ENCODE measurements around the gene TBATA. TPM values are rescaled to one million over a fixed set of nuclear protein-coding genes. Genes with fewer than 3 reads are reported as not detected.
A peak's percentile ranks its signal among the peaks of the same experiment; 100 is the strongest.

The TBATA gene
- total and polyA plus RNA-seq, 4 donors = not detected

- no peak for TF ChIP-seq HNF4G (IDR thresholded peaks at IDR 0.05)
- TF ChIP-seq REST (IDR thresholded peaks at IDR 0.05) = no peak
- TF ChIP-seq JUND (IDR thresholded peaks at IDR 0.05) = no peak
- no peak for TF ChIP-seq RAD21 (IDR thresholded peaks at IDR 0.05)
- TF ChIP-seq GABPA (IDR thresholded peaks at IDR 0.05 in 1 of 2, conservative IDR thresholded peaks at IDR 0.05 in 1 of 2) = no peak
- TF ChIP-seq FOXA1 (IDR thresholded peaks at IDR 0.05) = no peak
- TF ChIP-seq HNF4A (conservative IDR thresholded peaks at IDR 0.05) = no peak
- no peak for TF ChIP-seq SP1 (IDR thresholded peaks at IDR 0.05)
- no peak for TF ChIP-seq TAF1 (conservative IDR thresholded peaks at IDR 0.05)
- no peak for TF ChIP-seq CTCF (IDR thresholded peaks at IDR 0.05; ENCODE audit: low read depth, low read length, missing input control)
- no peak for TF ChIP-seq NR2F2 (IDR thresholded peaks at IDR 0.05)
- TF ChIP-seq YY1 (IDR thresholded peaks at IDR 0.05) = no peak
- no peak for TF ChIP-seq ATF3 (IDR thresholded peaks at IDR 0.05)
- no peak for TF ChIP-seq ZBTB33 (IDR thresholded peaks at IDR 0.05)
- TF ChIP-seq EGR1 (IDR thresholded peaks at IDR 0.05; ENCODE audit: low read depth in 2 of 2) = no peak
- no peak for TF ChIP-seq RXRA (IDR thresholded peaks at IDR 0.05)
- Histone ChIP-seq H3K4me3 (ENCODE audit: low read depth in 1 of 3, low read length in 3 of 3) (no peak overlapping the region), H3K27me3 (ENCODE audit: control insufficient read depth in 4 of 4, insufficient read depth in 4 of 4, low read length in 3 of 4) (no peaks in the 10 kb centered on the region), H3K9ac (ENCODE audit: low read depth in 1 of 2, low read length in 2 of 2) (no peak overlapping the region), H3K36me3 (ENCODE audit: control insufficient read depth in 4 of 4, insufficient read depth in 3 of 4, low read depth in 1 of 4, low read length in 3 of 4) (peaks cover 0 to 2% (median 1%) of the 10 kb centered on the region in 4 donors), H3K9me3 (ENCODE audit: control insufficient read depth in 4 of 4, low read length in 3 of 4) (peaks cover 0 to 2% (median 0%) of the 10 kb centered on the region in 4 donors), H3K27ac (ENCODE audit: low read depth in 1 of 2, low read length in 2 of 2) (peak overlapping the region in 1 of 2 donors; percentile 20), H3K4me1 (ENCODE audit: control insufficient read depth in 4 of 4, insufficient read depth in 4 of 4, low read length in 3 of 4) (peaks cover 6 to 33% (median 31%) of the 10 kb centered on the region in 4 donors)
- DNase-seq (ENCODE audit: low spot score) = no peak
- 76% methylated on average over 5 of the region's 5 CpGs for WGBS
These were observed 48.8 kb upstream of the TBATA start for GRCh38 chr10:70834021-70834420.

GRCh38 chr10:70833601-70834000 is 48.4 kb upstream of the TBATA start:
- WGBS = 66% methylated on average over 2 of the region's 2 CpGs
- DNase-seq (ENCODE audit: low spot score) = no peak
- Histone ChIP-seq H3K9me3 (ENCODE audit: control insufficient read depth in 4 of 4, low read length in 3 of 4) (peaks cover 0 to 2% (median 0%) of the 10 kb centered on the region in 4 donors), H3K36me3 (ENCODE audit: control insufficient read depth in 4 of 4, insufficient read depth in 3 of 4, low read depth in 1 of 4, low read length in 3 of 4) (peaks cover 0 to 2% (median 1%) of the 10 kb centered on the region in 4 donors), H3K9ac (ENCODE audit: low read depth in 1 of 2, low read length in 2 of 2) (no peak overlapping the region), H3K27ac (ENCODE audit: low read depth in 1 of 2, low read length in 2 of 2) (peak overlapping the region in 1 of 2 donors; percentile 20), H3K4me3 (ENCODE audit: low read depth in 1 of 3, low read length in 3 of 3) (no peak overlapping the region), H3K27me3 (ENCODE audit: control insufficient read depth in 4 of 4, insufficient read depth in 4 of 4, low read length in 3 of 4) (no peaks in the 10 kb centered on the region), H3K4me1 (ENCODE audit: control insufficient read depth in 4 of 4, insufficient read depth in 4 of 4, low read length in 3 of 4) (peaks cover 9 to 35% (median 31%) of the 10 kb centered on the region in 4 donors)
- TF ChIP-seq CTCF (IDR thresholded peaks at IDR 0.05; ENCODE audit: low read depth, low read length, missing input control) (no peak), REST (IDR thresholded peaks at IDR 0.05) (no peak), GABPA (IDR thresholded peaks at IDR 0.05 in 1 of 2, conservative IDR thresholded peaks at IDR 0.05 in 1 of 2) (no peak), HNF4A (conservative IDR thresholded peaks at IDR 0.05) (no peak), HNF4G (IDR thresholded peaks at IDR 0.05) (no peak), RAD21 (IDR thresholded peaks at IDR 0.05) (no peak), YY1 (IDR thresholded peaks at IDR 0.05) (no peak), MAX (IDR thresholded peaks at IDR 0.05) (no peak), EGR1 (IDR thresholded peaks at IDR 0.05; ENCODE audit: low read depth in 2 of 2) (no peak), NR2F2 (IDR thresholded peaks at IDR 0.05) (no peak), FOXA1 (IDR thresholded peaks at IDR 0.05) (no peak), RXRA (IDR thresholded peaks at IDR 0.05) (no peak), FOXA2 (IDR thresholded peaks at IDR 0.05) (no peak)

All from liver (tissue), 9 donors.